Raji (cell line): ENCODE data around the gene LEMD1.

Experiments used
- POLR2A ChIP-seq: IDR thresholded peaks from 2 replicates; pipeline ENCODE4 v1.6.1; 2011; ENCODE audit warnings: low read depth, low read length, control low read depth; ENCODE audit not compliant: insufficient read depth

LEMD1 gene

DNA sequence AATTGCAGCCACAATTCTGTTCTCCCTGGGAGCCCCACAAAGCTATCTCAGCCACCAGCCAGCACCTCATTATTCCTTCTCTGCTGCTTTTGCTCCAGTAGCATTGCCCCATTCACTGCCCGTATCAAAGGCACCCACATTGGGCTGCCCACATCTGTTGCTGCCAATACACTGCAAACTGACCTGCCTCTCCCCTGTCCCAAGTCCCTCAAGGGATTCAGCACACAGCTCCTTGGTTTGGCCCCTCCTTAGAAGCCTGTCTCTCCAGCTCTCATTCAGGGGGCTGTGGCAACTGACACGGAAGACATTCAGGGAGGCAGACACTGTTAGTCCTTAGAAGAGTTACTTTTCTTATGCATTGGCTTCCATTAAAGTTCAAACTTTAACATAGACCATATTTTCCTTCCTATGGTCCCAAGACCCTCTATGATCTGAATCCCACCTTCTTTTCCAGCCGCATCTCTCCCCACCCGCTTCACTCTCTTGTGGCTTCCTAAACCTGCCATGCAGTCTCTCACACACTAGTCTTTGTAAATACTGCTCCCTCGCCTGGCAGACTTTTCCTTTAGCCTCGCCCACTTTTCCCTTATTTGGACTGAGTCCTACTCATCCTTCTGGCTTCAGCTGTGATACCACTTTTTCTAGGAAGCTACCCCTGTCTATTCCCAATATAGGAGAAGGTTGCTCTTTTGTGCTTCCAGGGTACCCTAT is 45.9 kb downstream of the LEMD1 start:
- no peak for TF ChIP-seq POLR2A

DNA sequence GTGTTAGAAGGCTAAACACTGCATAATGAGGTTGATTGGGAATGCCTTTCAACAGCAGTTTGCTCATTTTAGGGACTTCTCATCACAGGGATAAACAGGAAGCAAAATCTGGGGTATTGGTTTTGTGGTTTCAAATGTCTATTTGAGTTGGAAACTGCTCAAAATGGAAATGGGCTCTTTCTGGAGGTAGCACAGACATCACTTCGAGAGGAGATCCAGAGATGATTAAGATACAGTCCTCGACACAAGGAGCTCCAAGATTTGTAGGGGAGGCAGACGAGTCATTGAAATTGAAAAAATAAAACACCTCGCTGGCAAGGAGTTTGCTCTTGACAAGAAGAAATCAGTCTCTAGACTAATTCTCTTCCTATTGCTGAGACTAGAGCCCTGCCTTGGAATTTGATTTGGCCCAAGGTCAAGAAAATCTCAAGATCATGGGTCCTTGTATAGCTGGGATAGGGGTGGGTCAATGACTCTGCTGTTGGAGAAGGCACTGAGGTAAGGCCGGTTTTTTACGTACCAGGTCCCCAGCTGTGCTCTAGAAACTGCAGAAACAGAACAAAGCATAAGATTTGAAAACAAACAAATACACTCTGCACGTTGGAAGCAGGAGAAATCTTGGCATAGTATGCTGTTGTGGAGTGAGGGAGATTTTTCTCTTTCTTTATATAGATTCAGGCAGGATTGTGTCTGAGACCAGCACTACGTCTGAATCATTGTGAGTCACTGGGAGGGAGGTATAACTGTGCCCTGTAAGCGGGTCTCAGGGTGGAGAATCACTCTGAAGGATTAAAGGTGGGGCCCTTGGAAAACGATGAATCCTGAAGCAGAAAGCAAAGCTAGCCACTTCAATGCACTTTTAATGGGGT is 47.4 kb downstream of the LEMD1 start:
- no peak for TF ChIP-seq POLR2A

DNA sequence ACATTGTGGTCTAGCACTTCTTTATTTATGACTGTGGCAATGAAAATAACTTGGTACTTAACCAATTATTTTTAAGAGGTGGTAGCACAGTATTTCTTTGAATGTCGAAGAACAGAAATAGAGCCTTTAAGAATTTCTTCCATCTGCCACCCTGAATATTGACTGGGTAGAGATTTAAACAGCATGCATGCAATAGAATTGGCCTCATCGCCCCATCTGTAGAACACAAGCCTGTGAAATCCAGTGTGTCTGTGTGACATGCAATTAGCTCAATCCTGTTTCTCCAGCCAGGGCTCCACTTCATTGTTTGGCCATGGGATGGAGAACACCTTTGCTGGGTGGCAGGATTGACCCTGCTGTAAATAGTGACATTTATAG is 48.1 kb downstream of the LEMD1 start:
- TF ChIP-seq POLR2A = no peak

DNA sequence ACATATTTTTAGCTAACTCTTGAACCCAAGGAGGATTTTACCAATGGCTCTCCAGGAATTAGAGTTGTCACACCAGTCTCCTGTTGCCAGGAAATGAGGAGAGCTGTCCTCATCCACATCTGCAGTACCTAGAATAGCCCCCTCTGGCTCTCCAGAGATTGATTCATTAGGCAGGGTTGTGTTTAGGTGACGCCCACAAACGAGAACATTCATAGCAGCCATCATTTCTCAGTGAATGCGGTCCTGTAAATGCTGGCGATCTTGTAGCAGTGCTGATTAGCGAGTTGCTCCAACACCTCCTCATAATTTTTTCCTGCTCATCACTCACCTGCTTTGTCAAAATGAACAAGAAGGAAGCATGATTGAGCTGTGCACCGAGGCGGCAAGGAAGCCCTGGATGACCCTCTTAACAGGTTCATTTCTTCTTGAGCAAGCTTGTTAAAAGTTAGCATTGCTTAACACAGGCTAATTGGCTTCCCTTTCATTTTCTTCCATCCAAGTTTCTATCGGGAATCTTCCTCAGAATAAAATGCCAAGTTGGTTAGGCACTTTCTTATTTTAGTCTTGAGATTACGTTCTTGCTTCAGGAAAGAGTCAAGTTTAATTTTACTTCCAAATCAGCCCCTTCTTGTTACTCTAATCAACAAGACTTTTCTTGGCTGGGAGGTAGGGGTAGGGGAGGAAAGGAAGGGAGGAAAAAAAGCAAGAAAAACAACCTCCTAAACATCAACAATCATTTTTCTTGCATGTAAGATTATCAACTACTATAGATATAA is 48.6 kb downstream of the LEMD1 start:
- TF ChIP-seq POLR2A = no peak

DNA sequence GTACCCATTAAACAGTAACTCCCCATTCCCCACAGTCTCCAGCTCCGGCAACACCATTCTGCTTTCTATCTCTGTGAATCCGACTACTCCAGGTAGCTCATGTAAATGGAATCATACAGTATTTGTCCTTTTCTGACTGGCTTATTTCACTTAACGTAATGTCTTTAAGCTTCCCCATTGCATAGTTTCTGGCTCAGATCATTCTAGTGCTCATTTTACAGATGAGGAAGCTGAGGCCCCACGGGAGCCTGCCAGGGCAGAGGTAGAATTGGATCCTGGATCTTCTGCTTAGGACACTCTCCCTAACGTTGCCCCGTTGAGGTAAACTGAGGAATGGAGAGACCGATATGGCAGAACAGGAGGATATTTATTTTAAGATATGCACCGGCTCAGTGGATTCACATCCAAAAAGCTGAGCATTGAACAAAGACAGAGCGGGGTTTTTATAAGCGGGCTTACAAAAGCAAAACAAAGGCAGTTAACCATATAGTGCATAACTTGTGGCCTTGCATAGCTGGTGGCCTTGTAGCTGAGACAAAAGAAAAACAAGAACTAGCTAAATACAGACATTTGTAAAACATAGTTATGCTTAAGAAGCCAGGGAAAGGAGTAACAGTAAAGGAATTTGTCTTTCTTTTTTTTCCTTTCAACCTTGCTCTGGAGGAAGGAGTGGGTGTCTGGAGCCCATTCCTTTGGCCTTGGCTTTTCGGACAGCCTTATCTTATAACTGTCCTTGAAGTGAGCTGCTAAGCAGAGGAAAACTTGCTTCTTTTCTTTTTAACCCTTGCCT is 49.8 kb downstream of the LEMD1 start:
- TF ChIP-seq POLR2A = no peak

DNA sequence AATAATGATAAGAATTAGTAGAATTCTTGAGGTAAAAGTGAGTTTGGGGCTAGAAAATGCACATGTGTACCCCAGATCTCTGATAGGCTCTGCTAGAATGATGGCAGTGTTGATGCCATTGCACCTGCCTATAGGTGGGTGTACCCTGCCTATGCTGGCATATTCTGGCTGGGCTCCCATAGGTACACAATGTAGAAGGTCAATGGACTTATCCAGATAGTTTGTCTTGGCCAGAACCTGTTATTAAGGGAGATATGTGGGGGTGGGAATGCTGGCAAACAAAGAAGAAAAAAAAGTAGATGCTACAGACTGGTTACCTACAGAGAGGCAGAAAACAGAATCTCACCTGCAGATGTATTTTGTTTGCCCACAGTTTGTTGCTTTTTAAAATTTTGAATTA is 51.1 kb downstream of the LEMD1 start:
- TF ChIP-seq POLR2A = no peak

DNA sequence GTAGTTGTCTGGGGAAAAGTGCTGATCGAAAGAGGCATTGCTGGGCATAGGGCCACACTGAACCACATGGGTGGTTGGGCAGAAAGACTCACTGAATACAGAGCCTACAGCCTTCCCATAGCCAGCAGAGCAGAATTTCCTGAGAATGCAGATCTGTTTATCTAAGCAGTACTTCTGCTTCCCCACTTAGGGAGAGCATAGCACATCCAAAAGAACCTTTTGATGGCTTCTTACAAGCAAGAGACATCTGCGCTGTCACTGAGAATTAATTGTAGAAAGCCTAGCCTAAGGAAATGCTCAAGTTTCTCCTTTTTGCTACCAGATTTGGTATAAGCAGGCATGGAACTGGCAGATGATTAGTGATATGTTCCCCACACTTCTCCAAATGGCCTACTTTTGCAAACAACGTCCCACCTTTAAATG is 52.1 kb downstream of the LEMD1 start:
- no peak for TF ChIP-seq POLR2A

DNA sequence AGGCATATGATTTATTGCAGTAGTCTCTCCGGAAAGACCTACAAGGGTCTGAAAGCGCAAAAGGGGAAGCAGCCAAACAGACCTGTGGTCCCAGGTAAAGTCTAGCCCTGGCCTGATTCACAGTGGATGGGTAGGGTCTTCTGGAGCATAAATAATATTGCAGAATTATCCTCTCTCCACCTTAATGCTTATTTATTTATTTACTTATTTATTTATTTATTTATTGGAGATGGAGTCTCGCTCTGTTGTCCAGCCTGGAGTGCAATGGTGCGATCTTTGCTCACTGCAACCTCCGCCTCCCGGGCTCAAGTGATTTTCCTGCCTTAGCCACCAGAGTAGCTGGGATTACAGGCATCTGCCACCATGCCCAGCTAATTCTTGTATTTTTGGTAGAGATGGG is 53.4 kb downstream of the LEMD1 start:
- no peak for TF ChIP-seq POLR2A

DNA sequence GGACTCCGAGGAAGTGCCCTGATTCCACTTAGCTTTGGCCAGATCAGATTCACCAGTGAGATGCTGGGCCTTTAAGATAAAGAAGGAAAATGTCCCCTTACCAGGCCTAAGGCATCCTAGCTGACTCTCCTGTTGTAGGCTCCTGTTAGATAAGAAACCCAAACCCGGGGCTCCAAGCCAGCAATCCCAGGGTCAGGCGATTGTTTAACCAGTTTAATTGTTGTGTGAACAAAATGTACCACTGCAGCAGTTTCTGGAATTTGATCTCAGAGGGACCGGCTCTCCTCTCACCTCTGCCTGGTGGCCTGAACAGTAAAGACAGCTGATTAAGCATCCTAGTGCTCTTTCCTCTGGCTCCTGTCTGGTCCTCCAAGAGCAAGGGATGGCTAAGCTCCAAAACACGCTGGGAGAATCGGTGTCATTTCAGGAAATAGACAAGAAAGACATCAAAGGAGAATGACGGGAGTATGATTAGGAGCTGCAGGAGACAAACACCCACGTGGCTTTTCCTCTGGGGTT is 55.9 kb downstream of the LEMD1 start:
- TF ChIP-seq POLR2A = no peak

DNA sequence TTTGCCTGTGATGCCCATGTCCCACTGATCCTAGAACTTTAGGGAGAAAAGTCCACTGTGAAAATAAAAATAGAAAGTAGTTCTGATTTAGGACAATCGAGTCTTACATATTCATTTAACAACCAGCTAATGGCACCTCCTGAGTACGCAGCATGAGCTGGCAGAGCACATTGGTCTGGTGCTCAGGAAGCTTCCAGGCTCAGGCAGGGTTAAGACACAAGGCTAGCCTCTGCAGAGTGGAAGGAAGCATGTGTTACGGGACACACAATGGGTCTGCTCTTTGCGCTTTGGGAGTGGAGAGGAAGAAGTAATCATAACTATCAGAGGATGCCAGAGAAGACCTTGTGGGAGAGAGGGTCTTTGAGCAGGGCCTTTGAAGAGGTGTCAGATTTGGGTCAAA is 61.0 kb downstream of the LEMD1 start:
- no peak for TF ChIP-seq POLR2A

DNA sequence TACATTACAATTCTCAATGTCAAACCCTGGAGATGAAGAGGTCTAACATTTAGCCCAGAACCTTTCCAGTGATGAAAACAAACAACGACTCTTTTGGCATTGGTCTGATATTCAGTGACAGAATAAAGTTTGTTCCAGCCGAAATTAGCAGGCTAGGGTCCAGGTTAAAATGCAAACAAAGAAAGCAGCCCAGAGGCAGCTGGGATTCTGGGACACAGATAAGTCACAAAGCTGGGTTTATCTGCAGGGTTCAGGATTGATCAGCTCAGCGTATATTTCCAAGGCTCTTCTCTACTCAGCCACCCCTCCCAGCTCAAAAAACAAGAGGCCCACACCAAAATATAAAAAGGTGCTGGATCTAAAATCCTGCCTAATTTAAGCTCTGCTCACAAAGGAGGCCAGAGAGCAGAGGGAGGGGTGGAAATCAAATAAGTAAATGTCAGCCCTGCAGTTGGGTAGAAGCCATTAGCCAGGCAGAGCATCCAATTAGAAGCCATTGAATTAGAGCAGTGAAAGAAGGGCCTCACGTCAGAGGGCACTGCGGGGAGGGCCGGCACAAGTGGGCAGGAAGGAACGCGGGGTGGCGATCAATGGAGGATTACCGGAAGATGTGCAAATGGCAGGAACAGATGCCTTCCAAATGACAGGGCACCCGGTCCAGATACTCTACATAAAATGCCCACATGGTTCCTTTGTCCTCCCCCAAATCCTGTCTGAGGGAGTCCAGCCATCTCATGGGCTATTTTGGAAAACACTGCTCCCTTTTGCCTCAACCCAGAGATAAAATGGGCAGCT is 61.9 kb downstream of the LEMD1 start:
- TF ChIP-seq POLR2A = no peak

DNA sequence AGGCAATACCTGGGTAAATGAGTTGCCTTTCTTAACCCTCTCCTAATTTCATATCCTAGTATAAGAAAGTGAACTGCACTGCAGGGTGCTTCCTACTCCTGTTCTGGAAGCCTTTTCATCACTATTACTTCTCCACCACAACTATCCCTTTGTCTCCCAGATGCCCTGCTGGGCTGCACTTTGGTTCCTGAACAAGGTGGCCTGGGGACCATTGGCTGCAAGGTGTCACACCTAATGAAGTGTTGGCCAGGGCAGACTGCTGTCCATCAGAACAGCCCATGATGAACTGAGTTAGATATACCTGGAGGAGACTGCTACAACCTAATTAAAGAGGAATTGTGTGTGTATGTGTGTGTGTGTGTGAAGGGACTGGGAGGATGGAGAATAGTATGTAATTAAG is 63.3 kb downstream of the LEMD1 start:
- TF ChIP-seq POLR2A = no peak

DNA sequence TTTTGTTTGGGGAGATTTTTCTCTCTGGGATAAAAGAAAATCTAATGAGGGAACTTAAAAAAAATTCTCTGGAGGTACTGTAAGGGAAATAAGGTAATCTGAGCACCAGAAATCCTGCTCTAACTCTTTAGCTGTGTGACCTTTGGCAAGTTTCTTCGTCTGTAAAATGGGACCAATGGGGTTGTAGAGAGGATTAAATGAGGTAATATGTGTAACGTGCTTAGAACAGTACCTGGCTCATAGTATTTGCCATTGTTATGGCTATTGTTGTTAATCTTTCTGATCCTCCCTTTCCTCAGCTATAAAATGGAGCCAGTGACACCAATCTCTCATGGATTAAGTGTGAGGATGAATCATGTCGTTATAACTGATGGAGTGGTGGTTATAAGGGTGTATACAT is 64.3 kb downstream of the LEMD1 start:
- no peak for TF ChIP-seq POLR2A

DNA sequence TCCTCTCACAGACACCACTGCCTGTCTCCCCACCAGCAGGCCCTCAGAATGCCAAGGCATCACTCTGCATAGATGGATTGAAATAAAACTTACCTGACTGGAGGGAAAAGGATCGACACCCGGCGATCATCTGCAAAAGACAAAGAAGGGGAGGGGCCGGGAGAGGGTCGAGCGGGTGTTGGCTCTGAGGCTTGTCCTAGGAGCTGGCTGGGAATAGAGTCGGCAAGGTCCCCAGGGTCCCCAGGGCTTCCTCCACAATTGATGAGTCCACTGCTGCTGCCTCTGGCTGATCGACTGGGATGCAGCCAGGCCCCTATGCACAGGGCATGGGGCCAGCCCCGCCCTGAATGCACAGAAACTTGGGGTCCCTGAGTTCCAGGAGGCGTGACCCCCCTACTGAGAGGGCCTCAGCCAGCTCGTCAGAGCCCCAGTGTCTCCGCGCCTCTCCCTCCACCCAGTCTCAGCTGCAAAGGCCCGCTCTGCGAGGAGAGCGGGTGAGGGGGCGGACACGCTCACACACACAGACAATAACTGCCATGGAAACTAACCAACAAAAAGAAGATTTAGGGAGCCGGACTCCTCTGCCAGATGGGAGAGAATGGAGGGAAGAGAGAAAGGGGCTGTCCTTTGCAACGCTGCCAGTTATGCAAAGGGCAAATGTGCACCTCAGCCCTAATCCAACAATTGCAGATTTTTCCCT is 65.3 kb downstream of the LEMD1 start, which contains the start of gene KLHDC8A:
KLHDC8A (minus strand) TSS at position 483 of the 700 bp plus-strand sequence. CDS start 13,318 bp downstream, outside the sequence.
- TF ChIP-seq POLR2A = no peak

DNA sequence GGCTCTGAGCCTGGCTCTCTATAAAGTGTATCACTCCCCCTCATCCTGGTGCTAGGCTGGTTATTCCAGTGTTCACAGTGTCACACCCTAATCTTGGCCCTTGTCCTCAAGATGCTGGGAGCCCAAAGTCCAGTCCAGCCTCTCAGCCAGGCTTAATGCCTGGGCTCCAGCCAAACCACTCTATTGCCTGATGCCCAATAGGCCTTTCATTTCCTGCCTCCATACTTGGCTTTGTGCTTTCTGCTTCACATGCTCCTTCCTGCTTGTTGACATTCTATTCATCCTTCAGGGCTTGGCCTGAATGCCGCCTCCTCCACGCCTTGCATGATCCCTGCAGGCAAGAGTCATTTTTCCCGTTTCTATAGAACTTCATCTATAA is 66.8 kb downstream of the LEMD1 start:
- no peak for TF ChIP-seq POLR2A
